GM10266 (cell line): Measurements from ENCODE around the gene SYPL2.
"Not testable (repeated sequence)": the region's sequence is repeated elsewhere in the genome, so short reads cannot be mapped to it uniquely, and the experiment has no call there.

Source experiments
- DNase-seq: peaks from one replicate; pipeline ENCODE4 v3.0.0; 2012; ENCODE audit errors: extremely low spot score
- CTCF ChIP-seq: IDR thresholded peaks from 2 replicates; pipeline ENCODE4 v1.5.1; 2012; ENCODE audit warnings: mild to moderate bottlenecking, low read depth; ENCODE audit not compliant: control insufficient read depth, insufficient read depth; ENCODE audit errors: missing control alignments

SYPL2 gene

GRCh38 chr1:109470245-109470644 lies 3.9 kb downstream of the SYPL2 start:
- DNase-seq: no peak
- no peak for TF ChIP-seq CTCF

GRCh38 chr1:109472779-109473178 lies 6.4 kb downstream of the SYPL2 start:
- DNase-seq: no peak
- TF ChIP-seq CTCF: no peak

GRCh38 chr1:109473284-109474057 lies 7.1 kb downstream of the SYPL2 start:
- not testable (repeated sequence) for DNase-seq

- no peak for TF ChIP-seq CTCF
- DNase-seq: no peak
These were observed 8.4 kb downstream of the SYPL2 start for GRCh38 chr1:109474697-109475096.

- no peak for TF ChIP-seq CTCF
- no peak for DNase-seq
These were observed 8.9 kb downstream of the SYPL2 start for GRCh38 chr1:109475261-109475660.

- no peak for TF ChIP-seq CTCF
- no peak for DNase-seq
These were observed 10.5 kb downstream of the SYPL2 start for GRCh38 chr1:109476825-109477224.

GRCh38 chr1:109477821-109478220 lies 11.5 kb downstream of the SYPL2 start:
- TF ChIP-seq CTCF: no peak
- no peak for DNase-seq

GRCh38 chr1:109478806-109479205 lies 12.5 kb downstream of the SYPL2 start:
- DNase-seq: no peak
- TF ChIP-seq CTCF: no peak
